ENCODE results near the gene SIRPG.

DNA sequence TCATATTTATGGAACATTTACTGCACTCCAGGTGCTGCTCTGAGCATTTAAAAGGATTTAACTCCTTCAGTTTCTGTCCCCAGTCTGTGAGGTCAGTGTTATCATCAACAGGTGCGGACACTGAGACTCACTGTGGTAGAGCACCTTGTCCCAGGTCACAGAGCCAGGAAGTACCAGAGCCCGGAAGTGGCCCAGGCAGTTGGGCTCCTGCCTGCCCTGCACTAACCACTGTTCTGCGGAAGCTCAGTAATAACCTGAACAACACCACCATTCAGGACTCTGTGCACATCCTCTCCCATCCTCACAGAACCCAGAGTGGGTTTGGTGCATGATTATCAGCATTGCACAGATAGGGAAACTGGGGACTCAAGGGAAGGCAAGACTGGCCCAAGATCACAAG is 16.8 kb upstream of the SIRPG start:
- no peak for TF ChIP-seq POLR2A (IDR thresholded peaks at IDR 0.05)
- TF ChIP-seq, protein P1, sequence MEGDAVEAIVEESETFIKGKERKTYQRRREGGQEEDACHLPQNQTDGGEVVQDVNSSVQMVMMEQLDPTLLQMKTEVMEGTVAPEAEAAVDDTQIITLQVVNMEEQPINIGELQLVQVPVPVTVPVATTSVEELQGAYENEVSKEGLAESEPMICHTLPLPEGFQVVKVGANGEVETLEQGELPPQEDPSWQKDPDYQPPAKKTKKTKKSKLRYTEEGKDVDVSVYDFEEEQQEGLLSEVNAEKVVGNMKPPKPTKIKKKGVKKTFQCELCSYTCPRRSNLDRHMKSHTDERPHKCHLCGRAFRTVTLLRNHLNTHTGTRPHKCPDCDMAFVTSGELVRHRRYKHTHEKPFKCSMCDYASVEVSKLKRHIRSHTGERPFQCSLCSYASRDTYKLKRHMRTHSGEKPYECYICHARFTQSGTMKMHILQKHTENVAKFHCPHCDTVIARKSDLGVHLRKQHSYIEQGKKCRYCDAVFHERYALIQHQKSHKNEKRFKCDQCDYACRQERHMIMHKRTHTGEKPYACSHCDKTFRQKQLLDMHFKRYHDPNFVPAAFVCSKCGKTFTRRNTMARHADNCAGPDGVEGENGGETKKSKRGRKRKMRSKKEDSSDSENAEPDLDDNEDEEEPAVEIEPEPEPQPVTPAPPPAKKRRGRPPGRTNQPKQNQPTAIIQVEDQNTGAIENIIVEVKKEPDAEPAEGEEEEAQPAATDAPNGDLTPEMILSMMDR (IDR thresholded peaks at IDR 0.05): no peak
- TF ChIP-seq EP300 (IDR thresholded peaks at IDR 0.05; ENCODE audit: low read depth): no peak
